IPS-18c (cell line): ENCODE data around the gene MLC1.

Experiments
- H3K4me3 ChIP-seq: 2 replicates; pipeline ENCODE4 v1.7.0; 2013; ENCODE audit warnings: low read depth, mild to moderate bottlenecking, low read length, moderate library complexity; ENCODE audit not compliant: insufficient read depth
- H3K9me3 ChIP-seq: one replicate; pipeline ENCODE4 v1.6.1; 2013; ENCODE audit warnings: mild to moderate bottlenecking, low read length, moderate library complexity; ENCODE audit not compliant: control insufficient read depth, insufficient read depth

MLC1 gene

GRCh38 chr22:50034126-50035081 lies 50.8 kb downstream of the MLC1 start:
- H3K4me3 ChIP-seq: no peak overlapping the region
- no peaks in the 10 kb centered on the region for H3K9me3 ChIP-seq

GRCh38 chr22:50032941-50033601 lies 52.2 kb downstream of the MLC1 start:
- no peak overlapping the region for H3K4me3 ChIP-seq

GRCh38 chr22:50032109-50032871 lies 52.9 kb downstream of the MLC1 start:
- Histone ChIP-seq H3K9me3 (no peaks in the 10 kb centered on the region), H3K4me3 (no peak overlapping the region)

More at GRCh38 chr22:50032941-50033601, 52.2 kb downstream of the MLC1 start:
- no peaks in the 10 kb centered on the region for H3K9me3 ChIP-seq

- no peaks in the 10 kb centered on the region for H3K9me3 ChIP-seq
- H3K4me3 ChIP-seq: no peak overlapping the region
These were observed 53.8 kb downstream of the MLC1 start for GRCh38 chr22:50031189-50032091.

GRCh38 chr22:50030297-50031188 lies 54.7 kb downstream of the MLC1 start:
- no peaks in the 10 kb centered on the region for H3K9me3 ChIP-seq
- H3K4me3 ChIP-seq: no peak overlapping the region; the same call in 1 of the 2 replicates

- Histone ChIP-seq H3K9me3 (no peaks in the 10 kb centered on the region), H3K4me3 (no peak overlapping the region)
These were observed 57.3 kb downstream of the MLC1 start for GRCh38 chr22:50027639-50028537.

- H3K4me3 ChIP-seq: no peak overlapping the region
These were observed 59.2 kb downstream of the MLC1 start for GRCh38 chr22:50025993-50026392.

GRCh38 chr22:50022171-50022819 lies 62.9 kb downstream of the MLC1 start:
- Histone ChIP-seq H3K9me3 (no peaks in the 10 kb centered on the region), H3K4me3 (no peak overlapping the region)

More at GRCh38 chr22:50025993-50026392, 59.2 kb downstream of the MLC1 start:
- H3K9me3 ChIP-seq: no peaks in the 10 kb centered on the region

- no peaks in the 10 kb centered on the region for H3K9me3 ChIP-seq
- H3K4me3 ChIP-seq: no peak overlapping the region
These were observed 64.6 kb downstream of the MLC1 start for GRCh38 chr22:50020606-50021005.

- H3K4me3 ChIP-seq: no peak overlapping the region
- H3K9me3 ChIP-seq: no peaks in the 10 kb centered on the region
These were observed 65.9 kb downstream of the MLC1 start for GRCh38 chr22:50019316-50019715.

- Histone ChIP-seq H3K4me3 (no peak overlapping the region), H3K9me3 (no peaks in the 10 kb centered on the region)
These were observed 66.5 kb downstream of the MLC1 start for GRCh38 chr22:50018608-50019285.

GRCh38 chr22:50017701-50018224 lies 67.5 kb downstream of the MLC1 start:
- H3K4me3 ChIP-seq: no peak overlapping the region

GRCh38 chr22:50016988-50017700 lies 68.1 kb downstream of the MLC1 start:
- Histone ChIP-seq H3K9me3 (no peaks in the 10 kb centered on the region), H3K4me3 (no peak overlapping the region)

More at GRCh38 chr22:50017701-50018224, 67.5 kb downstream of the MLC1 start:
- no peaks in the 10 kb centered on the region for H3K9me3 ChIP-seq
